T-helper 1 cell treated with Interleukin-12 subunit alpha and Interleukin-12 subunit beta and Interleukin-4 antibody, amounts not matched to agents 30 μg/mL and 1 μg/mL, for 36 hours (primary cell): Measurements from ENCODE around the gene TMEM95.

Source experiments
- H3K27ac Mint-ChIP-seq: one replicate; pipeline ENCODE4 v1.8.0; 2021; ENCODE audit warnings: mild to moderate bottlenecking, mixed read lengths
- H3K27me3 Mint-ChIP-seq: one replicate; pipeline ENCODE4 v1.8.0; 2021; ENCODE audit warnings: low read depth, mixed read lengths
- H3K36me3 Mint-ChIP-seq: one replicate; pipeline ENCODE4 v1.8.0; 2021; ENCODE audit warnings: low read depth, mixed read lengths
- H3K4me1 Mint-ChIP-seq: one replicate; pipeline ENCODE4 v1.8.0; 2021; ENCODE audit warnings: low read depth, mixed read lengths
- H3K4me3 Mint-ChIP-seq: one replicate; pipeline ENCODE4 v1.8.0; 2021; ENCODE audit warnings: mild to moderate bottlenecking, moderate library complexity, mixed read lengths
- H3K9me3 Mint-ChIP-seq: one replicate; pipeline ENCODE4 v1.8.0; 2021; ENCODE audit warnings: mixed read lengths

TMEM95 gene

DNA sequence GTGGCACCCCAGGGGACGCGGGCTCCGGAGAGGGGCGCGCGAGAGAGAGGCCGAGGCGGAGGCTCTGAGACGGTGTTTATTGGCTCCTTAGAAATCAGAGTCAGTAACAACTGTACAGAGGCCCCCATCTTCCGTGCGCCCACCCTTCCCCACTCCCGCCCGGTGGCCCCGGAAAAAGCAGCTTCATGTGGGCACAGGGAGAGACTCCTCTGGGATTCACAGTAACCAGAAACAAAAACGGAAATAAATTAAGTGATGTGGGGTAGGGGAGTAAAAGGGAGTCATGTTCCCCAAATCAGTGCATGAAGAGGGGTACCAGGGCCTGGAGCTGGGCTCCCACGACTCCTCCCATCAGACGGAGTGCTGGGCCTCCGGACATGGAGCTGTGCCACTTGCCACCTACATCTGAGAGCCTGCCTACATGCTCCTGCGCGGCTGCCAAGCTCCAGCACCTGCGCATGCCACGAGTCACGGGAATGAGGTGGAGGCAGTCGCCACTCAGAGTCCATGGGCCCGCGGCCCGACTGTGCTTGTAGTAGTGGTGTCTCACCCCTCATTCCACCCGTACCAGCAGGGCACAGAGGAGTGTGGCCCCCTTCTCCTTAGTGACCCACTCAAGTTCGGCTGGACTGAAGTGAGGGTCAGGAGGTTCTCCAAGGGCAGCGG, 39.3 kb upstream of the TMEM95 start:
- Mint-ChIP-seq H3K36me3 (peaks cover 47% of the 10 kb centered on the region), H3K9me3 (no peaks in the 10 kb centered on the region), H3K4me1 (peaks cover 36% of the 10 kb centered on the region), H3K4me3 (peak overlapping the region; percentile 88), H3K27ac (peak overlapping the region; percentile 89), H3K27me3 (no peaks in the 10 kb centered on the region)

GRCh38 chr17:7317161-7317803, 37.7 kb upstream of the TMEM95 start:
- no peaks in the 10 kb centered on the region for H3K9me3 Mint-ChIP-seq
- H3K36me3 Mint-ChIP-seq = peaks cover 45% of the 10 kb centered on the region
- H3K27me3 Mint-ChIP-seq = no peaks in the 10 kb centered on the region
- H3K27ac Mint-ChIP-seq = peak overlapping the region; percentile 41
- H3K4me3 Mint-ChIP-seq = peak overlapping the region; percentile 71
- peaks cover 27% of the 10 kb centered on the region for H3K4me1 Mint-ChIP-seq

DNA sequence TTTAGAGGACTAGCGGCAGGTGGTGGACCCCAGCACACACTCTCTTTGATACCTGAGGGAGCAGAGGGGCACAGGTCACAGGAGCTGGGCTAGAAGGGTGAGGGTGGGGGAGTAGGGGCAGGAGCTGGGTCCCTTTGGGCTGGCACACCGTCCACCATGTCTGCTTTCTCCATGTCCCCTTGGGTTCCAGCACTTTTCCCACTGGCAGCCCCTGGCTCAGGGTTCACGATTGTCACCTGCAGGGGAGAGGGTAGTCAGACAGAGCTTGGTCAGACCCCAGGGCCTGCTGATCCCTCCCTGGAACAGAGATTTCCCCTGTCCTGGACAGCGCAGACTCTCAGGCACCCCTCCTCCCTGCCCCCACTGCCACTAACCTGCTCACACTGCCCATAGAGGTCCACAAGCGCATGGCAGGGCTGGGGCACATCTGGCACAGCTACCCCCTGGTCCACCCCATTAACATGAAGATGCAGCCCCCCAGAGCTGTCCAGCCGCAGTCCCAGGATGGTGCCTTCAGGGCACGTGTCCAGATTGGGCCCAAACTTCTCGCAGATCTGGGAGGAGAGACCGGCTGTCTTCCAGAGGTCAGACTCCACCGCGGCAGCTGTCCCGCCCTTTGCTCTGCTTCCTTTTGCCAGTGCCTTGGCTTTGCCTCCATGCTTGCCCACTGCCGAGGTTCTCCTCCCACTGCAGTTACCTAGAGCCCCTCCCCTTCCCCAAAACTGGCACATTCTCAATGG, 36.7 kb upstream of the TMEM95 start:
- Mint-ChIP-seq H3K27me3 (no peaks in the 10 kb centered on the region), H3K9me3 (no peaks in the 10 kb centered on the region), H3K4me1 (peaks cover 17% of the 10 kb centered on the region), H3K4me3 (peak overlapping the region; percentile 10), H3K36me3 (peaks cover 39% of the 10 kb centered on the region), H3K27ac (no peak overlapping the region)

DNA sequence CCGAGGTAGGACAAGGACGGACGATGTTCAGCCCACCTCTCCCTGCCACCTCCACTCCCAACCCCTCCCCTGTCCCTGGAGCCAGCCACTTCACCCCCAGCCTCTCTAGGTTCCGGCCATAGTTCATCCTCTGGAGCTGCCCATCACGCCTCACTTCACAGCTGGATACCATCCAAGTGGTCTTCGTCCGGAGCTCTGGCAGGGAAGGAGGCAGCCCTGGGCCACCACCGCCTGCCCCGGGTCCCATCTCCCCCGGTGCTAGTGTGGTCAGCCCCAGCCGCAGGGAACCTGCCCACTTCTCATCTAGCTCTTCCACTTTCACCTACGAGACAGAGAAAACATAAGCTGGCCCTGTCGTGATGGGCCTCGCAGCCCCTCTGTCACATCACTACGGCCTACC, 33.5 kb upstream of the TMEM95 start:
- Mint-ChIP-seq H3K9me3 (no peaks in the 10 kb centered on the region), H3K27ac (no peak overlapping the region), H3K4me3 (no peak overlapping the region), H3K27me3 (no peaks in the 10 kb centered on the region), H3K36me3 (peaks cover 28% of the 10 kb centered on the region), H3K4me1 (peaks cover 6% of the 10 kb centered on the region)

DNA sequence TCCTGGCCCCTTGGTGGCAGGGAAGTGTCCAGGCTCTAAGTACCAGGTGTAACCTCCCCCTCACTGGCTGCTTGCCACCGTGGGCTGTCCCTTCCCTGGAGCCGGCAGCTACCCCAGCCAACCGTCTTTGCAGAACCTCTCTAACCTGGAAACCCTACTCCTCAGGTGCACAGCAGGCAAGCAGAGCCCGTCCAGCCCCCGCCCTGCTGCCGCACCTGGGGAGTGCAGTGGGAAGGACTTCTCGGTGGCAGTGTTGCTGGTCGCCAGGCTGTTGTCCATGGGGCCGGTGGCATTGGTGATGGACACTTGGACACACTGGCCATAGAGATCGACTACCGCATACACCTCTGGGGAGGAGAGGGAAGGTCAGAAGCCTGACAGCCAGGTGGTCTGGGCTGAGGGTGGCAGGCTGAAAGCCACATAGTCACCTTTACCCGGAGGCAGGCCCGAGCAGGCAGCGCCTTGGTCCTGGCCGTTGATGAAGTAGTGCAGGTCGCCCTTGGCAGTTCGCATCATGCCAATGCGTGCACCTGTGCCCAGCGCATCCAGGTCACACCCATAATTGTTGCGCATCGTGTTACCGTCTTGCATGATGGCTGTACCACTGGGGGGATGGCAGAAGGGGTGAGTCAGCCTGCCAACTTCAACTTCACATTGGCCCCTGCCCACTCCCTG, 32.3 kb upstream of the TMEM95 start:
- Mint-ChIP-seq H3K27me3 (no peaks in the 10 kb centered on the region), H3K4me3 (no peak overlapping the region), H3K36me3 (peaks cover 24% of the 10 kb centered on the region), H3K9me3 (no peaks in the 10 kb centered on the region), H3K27ac (no peak overlapping the region), H3K4me1 (peaks cover 5% of the 10 kb centered on the region)

DNA sequence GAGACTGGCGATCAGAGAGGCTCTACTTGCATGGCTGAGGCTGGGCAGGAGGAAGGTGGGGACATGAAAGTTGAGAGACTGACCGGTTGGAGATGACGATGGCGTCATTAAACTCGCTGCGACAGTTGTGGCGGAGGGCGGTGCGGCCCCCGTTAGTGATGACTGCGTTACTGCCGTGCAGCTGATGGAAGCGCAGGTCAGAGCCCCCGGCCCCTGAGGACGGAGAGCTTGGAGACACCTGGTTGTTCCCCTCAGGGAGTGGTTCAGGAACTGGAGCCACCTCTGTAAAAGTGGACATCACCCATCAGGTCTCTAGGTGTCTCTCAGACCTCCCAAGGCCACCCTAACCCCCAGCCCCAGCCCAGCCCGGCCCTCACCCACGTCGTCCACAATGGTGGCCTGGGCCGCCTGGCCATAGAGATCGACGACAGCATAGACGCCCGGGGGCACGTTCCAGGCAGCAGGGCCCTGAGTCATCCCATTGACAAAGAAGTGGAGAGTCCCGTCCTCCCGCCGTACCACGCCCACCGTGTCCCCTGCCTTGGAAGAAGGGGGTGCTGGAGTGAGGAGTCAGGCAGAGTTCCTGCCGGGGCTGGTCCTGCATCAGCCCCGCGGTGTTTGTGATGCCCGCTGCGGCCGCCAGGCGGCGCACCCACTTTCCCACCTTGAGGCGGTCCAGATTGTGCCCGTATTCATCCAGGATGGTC, 31.1 kb upstream of the TMEM95 start:
- no peak overlapping the region for H3K27ac Mint-ChIP-seq
- peaks cover 18% of the 10 kb centered on the region for H3K36me3 Mint-ChIP-seq

GRCh38 chr17:7324438-7324779, 30.5 kb upstream of the TMEM95 start:
- Mint-ChIP-seq H3K4me1 (peaks cover 12% of the 10 kb centered on the region), H3K27me3 (no peaks in the 10 kb centered on the region), H3K4me3 (no peak overlapping the region), H3K9me3 (no peaks in the 10 kb centered on the region), H3K27ac (no peak overlapping the region), H3K36me3 (peaks cover 17% of the 10 kb centered on the region)

More for the DNA sequence above, 31.1 kb upstream of the TMEM95 start:
- no peak overlapping the region for H3K4me3 Mint-ChIP-seq
- peaks cover 12% of the 10 kb centered on the region for H3K4me1 Mint-ChIP-seq
- H3K27me3 Mint-ChIP-seq = no peaks in the 10 kb centered on the region
- no peaks in the 10 kb centered on the region for H3K9me3 Mint-ChIP-seq

DNA sequence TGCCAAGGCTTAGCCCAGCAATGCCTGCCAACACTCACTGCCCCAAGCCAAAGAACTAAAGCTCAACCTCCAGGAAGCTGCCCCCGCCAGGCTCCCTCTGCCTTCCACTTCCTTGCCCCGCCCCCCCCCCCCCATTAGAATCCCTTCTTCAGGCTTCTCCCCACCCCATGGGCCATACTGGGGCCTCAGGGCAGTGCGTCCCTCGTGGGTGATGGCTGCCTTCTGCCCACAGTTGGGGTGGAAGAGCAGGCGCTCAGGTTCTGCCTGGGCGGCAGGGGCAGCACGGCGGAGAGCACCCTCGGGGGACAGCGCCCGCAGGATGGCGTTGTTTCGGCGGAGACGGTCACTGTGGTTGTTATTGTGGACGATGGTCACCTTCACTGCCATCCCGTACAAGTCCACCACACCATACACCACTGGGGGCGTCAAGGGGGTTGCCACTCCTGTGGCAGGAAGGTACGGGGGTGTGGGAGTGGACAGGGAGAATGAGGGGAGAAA, 29.9 kb upstream of the TMEM95 start:
- Mint-ChIP-seq H3K27me3 (no peaks in the 10 kb centered on the region), H3K9me3 (no peaks in the 10 kb centered on the region), H3K36me3 (peaks cover 17% of the 10 kb centered on the region), H3K27ac (peak overlapping the region; percentile 26), H3K4me3 (no peak overlapping the region), H3K4me1 (peaks cover 16% of the 10 kb centered on the region)

GRCh38 chr17:7326186-7326585, 28.8 kb upstream of the TMEM95 start:
- Mint-ChIP-seq H3K27me3 (no peaks in the 10 kb centered on the region), H3K9me3 (no peaks in the 10 kb centered on the region), H3K4me1 (peaks cover 16% of the 10 kb centered on the region), H3K4me3 (no peak overlapping the region), H3K36me3 (peaks cover 16% of the 10 kb centered on the region), H3K27ac (no peak overlapping the region)

- Mint-ChIP-seq H3K36me3 (peaks cover 9% of the 10 kb centered on the region), H3K27ac (no peak overlapping the region), H3K9me3 (no peaks in the 10 kb centered on the region), H3K4me1 (peaks cover 16% of the 10 kb centered on the region), H3K27me3 (no peaks in the 10 kb centered on the region), H3K4me3 (no peak overlapping the region)
Measured at GRCh38 chr17:7327056-7327455, 27.9 kb upstream of the TMEM95 start.

GRCh38 chr17:7327501-7327900, 27.5 kb upstream of the TMEM95 start:
- Mint-ChIP-seq H3K9me3 (no peaks in the 10 kb centered on the region), H3K36me3 (peaks cover 4% of the 10 kb centered on the region), H3K27me3 (no peaks in the 10 kb centered on the region), H3K27ac (no peak overlapping the region), H3K4me3 (no peak overlapping the region), H3K4me1 (peaks cover 20% of the 10 kb centered on the region)

DNA sequence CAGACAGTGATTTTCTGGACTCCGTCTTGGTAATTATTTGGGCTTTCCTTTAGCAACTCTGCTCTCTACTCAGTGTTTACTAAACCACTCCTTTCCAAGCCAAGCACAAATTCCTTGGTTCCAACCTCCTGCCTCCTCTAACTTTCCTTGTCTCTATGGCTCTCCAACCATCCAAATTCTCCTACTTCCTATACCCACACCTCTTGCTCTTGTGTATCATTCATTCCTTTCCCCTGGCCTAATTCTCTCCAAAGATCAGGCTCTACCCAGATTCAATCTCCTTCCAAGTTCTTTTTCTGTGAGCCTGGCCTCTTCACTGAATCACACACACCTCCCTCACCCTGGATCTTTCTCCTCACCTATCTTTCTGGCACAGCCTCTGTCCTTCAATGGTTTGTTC, 26.9 kb upstream of the TMEM95 start:
- Mint-ChIP-seq H3K4me3 (peak overlapping the region; percentile 87), H3K9me3 (no peaks in the 10 kb centered on the region), H3K27me3 (no peaks in the 10 kb centered on the region), H3K4me1 (peaks cover 24% of the 10 kb centered on the region), H3K27ac (peak overlapping the region; percentile 22), H3K36me3 (peaks cover 4% of the 10 kb centered on the region)

GRCh38 chr17:7328840-7329373, 26.0 kb upstream of the TMEM95 start, which contains the start of gene NEURL4:
TSS of gene NEURL4 (minus strand) at chr17:7329335. CDS start at chr17:7329312, 23 bp downstream.
- no peaks in the 10 kb centered on the region for H3K9me3 Mint-ChIP-seq
- peaks cover 27% of the 10 kb centered on the region for H3K4me1 Mint-ChIP-seq
- no peaks in the 10 kb centered on the region for H3K27me3 Mint-ChIP-seq
- peaks cover 4% of the 10 kb centered on the region for H3K36me3 Mint-ChIP-seq
- peak within 1 kb of the TSS; percentile 87 for H3K4me3 Mint-ChIP-seq
- peak within 1 kb of the TSS; percentile 88 for H3K27ac Mint-ChIP-seq
